ENCODE results near the gene ERC2.

- TF ChIP-seq EZH2 (IDR thresholded peaks at IDR 0.05; ENCODE audit: borderline replicate concordance, low read length) = no peak
- TF ChIP-seq CTCF (conservative IDR thresholded peaks at IDR 0.05 in 1 of 2, IDR thresholded peaks at IDR 0.05 in 1 of 2; ENCODE audit: extremely low read depth in 1 of 2, insufficient read depth in 1 of 2, low read depth in 1 of 2, low read length in 2 of 2) = no peak
These were observed 748.8 kb downstream of the ERC2 start for GRCh38 chr3:55719508-55719907.

Data from mammary epithelial cell (primary cell).